Panc1 (cell line): ENCODE data around the gene MALSU1.

ENCODE experiments used
- SIN3A ChIP-seq: IDR thresholded peaks from 2 replicates; pipeline ENCODE4 v1.6.1; 2012; ENCODE audit warnings: low read depth, mild to moderate bottlenecking, low read length, moderate library complexity, borderline replicate concordance; ENCODE audit not compliant: insufficient read depth
- TCF7L2 ChIP-seq: IDR thresholded peaks from 2 replicates; pipeline ENCODE4 v1.6.1; 2011; ENCODE audit warnings: mild to moderate bottlenecking, low read depth, low read length, inconsistent platforms

DNA sequence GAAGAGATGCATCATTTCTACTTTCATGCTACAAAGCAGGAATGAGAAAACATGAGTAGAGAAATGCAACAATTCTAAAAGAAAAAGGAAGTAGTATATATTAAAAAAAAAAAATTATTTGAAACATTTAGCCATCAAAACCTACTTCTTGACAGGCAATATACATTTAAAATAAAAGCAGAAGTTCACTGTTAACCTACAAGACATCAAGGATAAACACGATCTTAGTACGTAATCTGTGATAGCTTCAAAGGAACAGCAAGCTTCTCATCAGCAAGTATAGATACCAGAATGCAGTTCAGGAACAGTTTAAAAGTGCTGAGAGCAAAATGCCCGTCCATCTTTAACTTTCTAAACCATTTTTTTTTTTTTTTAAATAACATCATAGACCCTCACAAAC is 36.9 kb downstream of the MALSU1 start:
- TF ChIP-seq SIN3A, result no peak
- TF ChIP-seq TCF7L2, result no peak
